Measurements from ENCODE around the gene TSPAN9.

The TSPAN9 gene

DNA sequence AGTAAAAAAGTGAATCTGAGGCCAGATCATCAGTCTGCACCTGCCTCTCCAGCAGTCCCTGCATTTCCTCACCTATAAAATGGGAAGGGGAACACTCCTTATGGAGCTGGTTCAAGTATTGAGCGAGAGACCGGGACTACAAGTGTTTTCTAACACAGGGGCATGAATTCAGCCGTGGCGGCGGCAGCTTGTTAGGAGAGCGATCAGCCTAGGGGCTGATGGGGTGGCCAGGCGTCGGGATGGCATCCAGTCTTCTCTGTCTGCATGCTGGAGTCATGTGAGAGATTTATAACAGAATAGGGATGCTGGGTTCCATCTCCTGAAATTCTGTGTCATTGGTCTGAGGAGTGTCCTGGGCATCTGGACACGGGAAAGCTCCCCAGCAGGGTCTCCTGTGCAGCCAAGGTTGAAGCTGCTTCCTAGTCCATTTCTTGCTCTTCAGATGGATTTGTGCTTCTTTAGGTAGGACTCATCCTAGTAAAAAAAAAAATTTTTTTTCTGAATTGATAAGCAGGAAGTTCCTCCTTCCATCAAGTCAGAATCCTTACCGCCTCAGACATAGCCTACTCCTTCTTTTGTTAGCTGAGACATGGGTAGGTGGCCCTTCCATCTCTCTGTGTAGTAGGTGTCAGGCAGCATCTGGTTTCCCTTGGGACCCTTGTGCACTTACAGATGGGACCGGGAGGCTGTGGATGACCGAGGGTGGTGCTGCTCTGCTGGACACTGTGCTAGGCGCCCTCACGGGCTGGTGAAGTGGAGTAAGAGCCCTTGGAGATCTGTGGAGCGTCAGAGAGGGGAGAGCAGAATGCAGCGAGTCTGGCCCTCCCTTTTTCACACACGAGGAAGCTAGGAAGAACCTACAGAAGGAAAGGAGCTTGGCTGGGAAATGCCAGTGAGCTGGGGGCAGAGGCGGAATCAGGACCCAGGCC, 146.7 kb downstream of the TSPAN9 start:
- TF ChIP-seq POLR2AphosphoS5 (IDR thresholded peaks at IDR 0.05; ENCODE audit: borderline replicate concordance, low read depth, low read length) (no peak), EZH2 (IDR thresholded peaks at IDR 0.05) (no peak), FOXP2 (optimal IDR thresholded peaks at IDR 0.05; ENCODE audit: control extremely low read depth, extremely low read length, insufficient read depth) (no peak)
- Histone ChIP-seq H3K9ac (ENCODE audit: insufficient read length) (no peak overlapping the region), H3K4me3 (no peak overlapping the region), H3K36me3 (ENCODE audit: insufficient read depth, low read length) (no peaks in the 10 kb centered on the region), H3K9me3 (ENCODE audit: low read depth, low read length) (no peaks in the 10 kb centered on the region), H3K27ac (no peak overlapping the region)
- no peak for DNase-seq (ENCODE audit: low read depth, low spot score)

- Histone ChIP-seq H3K9me3 (ENCODE audit: low read depth, low read length) (no peaks in the 10 kb centered on the region), H3K9ac (ENCODE audit: insufficient read length) (no peak overlapping the region), H3K27ac (no peak overlapping the region), H3K4me3 (no peak overlapping the region), H3K36me3 (ENCODE audit: insufficient read depth, low read length) (no peaks in the 10 kb centered on the region)
- DNase-seq (ENCODE audit: low read depth, low spot score), result no peak
- TF ChIP-seq FOXP2 (optimal IDR thresholded peaks at IDR 0.05; ENCODE audit: control extremely low read depth, extremely low read length, insufficient read depth) (no peak), POLR2AphosphoS5 (IDR thresholded peaks at IDR 0.05; ENCODE audit: borderline replicate concordance, low read depth, low read length) (no peak), EZH2 (IDR thresholded peaks at IDR 0.05) (no peak)
Observed at GRCh38 chr12:3224530-3224903, 147.3 kb downstream of the TSPAN9 start.

GRCh38 chr12:3225154-3225795, 148.1 kb downstream of the TSPAN9 start:
- Histone ChIP-seq H3K9me3 (ENCODE audit: low read depth, low read length) (no peaks in the 10 kb centered on the region), H3K27ac (no peak overlapping the region), H3K36me3 (ENCODE audit: insufficient read depth, low read length) (no peaks in the 10 kb centered on the region), H3K9ac (ENCODE audit: insufficient read length) (no peak overlapping the region), H3K4me3 (no peak overlapping the region)
- DNase-seq (ENCODE audit: low read depth, low spot score), result no peak
- TF ChIP-seq FOXP2 (optimal IDR thresholded peaks at IDR 0.05; ENCODE audit: control extremely low read depth, extremely low read length, insufficient read depth), result no peak
- no peak for TF ChIP-seq POLR2AphosphoS5 (IDR thresholded peaks at IDR 0.05; ENCODE audit: borderline replicate concordance, low read depth, low read length)
- TF ChIP-seq EZH2 (IDR thresholded peaks at IDR 0.05), result no peak

DNA sequence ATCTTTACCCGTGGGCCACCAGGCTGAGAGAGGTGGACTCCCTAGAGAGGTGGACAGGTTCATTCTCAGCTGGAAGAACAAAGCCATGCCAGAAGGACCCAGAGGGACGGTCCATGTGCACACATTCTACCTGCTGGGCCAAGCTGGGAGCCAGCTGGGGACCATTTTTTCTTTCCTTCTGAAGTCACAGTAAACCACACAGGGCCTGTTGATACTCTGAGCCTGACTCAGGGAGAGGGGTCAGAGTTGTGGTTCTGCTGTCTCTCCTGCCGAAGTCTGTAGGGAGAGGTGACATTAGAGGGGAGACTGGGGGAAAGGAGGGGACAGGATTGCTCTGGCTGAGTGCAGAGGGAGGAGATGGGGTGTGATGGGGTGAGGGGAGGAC, 148.6 kb downstream of the TSPAN9 start:
- H3K9ac ChIP-seq (ENCODE audit: insufficient read length), result no peak overlapping the region
- H3K36me3 ChIP-seq (ENCODE audit: insufficient read depth, low read length), result no peaks in the 10 kb centered on the region
- H3K27ac ChIP-seq, result no peak overlapping the region
- H3K9me3 ChIP-seq (ENCODE audit: low read depth, low read length), result no peaks in the 10 kb centered on the region
- TF ChIP-seq POLR2AphosphoS5 (IDR thresholded peaks at IDR 0.05; ENCODE audit: borderline replicate concordance, low read depth, low read length) (no peak), FOXP2 (optimal IDR thresholded peaks at IDR 0.05; ENCODE audit: control extremely low read depth, extremely low read length, insufficient read depth) (no peak), EZH2 (IDR thresholded peaks at IDR 0.05) (no peak)
- DNase-seq (ENCODE audit: low read depth, low spot score), result no peak
- no peak overlapping the region for H3K4me3 ChIP-seq

GRCh38 chr12:3226264-3226663, 149.1 kb downstream of the TSPAN9 start:
- no peaks in the 10 kb centered on the region for H3K9me3 ChIP-seq (ENCODE audit: low read depth, low read length)
- no peak overlapping the region for H3K4me3 ChIP-seq
- no peak overlapping the region for H3K9ac ChIP-seq (ENCODE audit: insufficient read length)
- H3K36me3 ChIP-seq (ENCODE audit: insufficient read depth, low read length), result no peaks in the 10 kb centered on the region
- TF ChIP-seq POLR2AphosphoS5 (IDR thresholded peaks at IDR 0.05; ENCODE audit: borderline replicate concordance, low read depth, low read length) (no peak), FOXP2 (optimal IDR thresholded peaks at IDR 0.05; ENCODE audit: control extremely low read depth, extremely low read length, insufficient read depth) (no peak), EZH2 (IDR thresholded peaks at IDR 0.05) (no peak)
- no peak for DNase-seq (ENCODE audit: low read depth, low spot score)
- H3K27ac ChIP-seq, result no peak overlapping the region

- no peak for DNase-seq (ENCODE audit: low read depth, low spot score)
- no peak overlapping the region for H3K4me3 ChIP-seq
- no peaks in the 10 kb centered on the region for H3K36me3 ChIP-seq (ENCODE audit: insufficient read depth, low read length)
- H3K27ac ChIP-seq, result no peak overlapping the region
- H3K9me3 ChIP-seq (ENCODE audit: low read depth, low read length), result no peaks in the 10 kb centered on the region
- H3K9ac ChIP-seq (ENCODE audit: insufficient read length), result no peak overlapping the region
- TF ChIP-seq EZH2 (IDR thresholded peaks at IDR 0.05), result no peak
Observed at GRCh38 chr12:3227076-3227975, 150.1 kb downstream of the TSPAN9 start.

GRCh38 chr12:3228552-3228951, 151.4 kb downstream of the TSPAN9 start:
- DNase-seq (ENCODE audit: low read depth, low spot score), result no peak
- no peak for TF ChIP-seq EZH2 (IDR thresholded peaks at IDR 0.05)
- TF ChIP-seq POLR2AphosphoS5 (IDR thresholded peaks at IDR 0.05; ENCODE audit: borderline replicate concordance, low read depth, low read length), result no peak
- no peak for TF ChIP-seq FOXP2 (optimal IDR thresholded peaks at IDR 0.05; ENCODE audit: control extremely low read depth, extremely low read length, insufficient read depth)
- no peak overlapping the region for H3K9ac ChIP-seq (ENCODE audit: insufficient read length)
- no peak overlapping the region for H3K4me3 ChIP-seq
- H3K9me3 ChIP-seq (ENCODE audit: low read depth, low read length), result no peaks in the 10 kb centered on the region
- no peaks in the 10 kb centered on the region for H3K36me3 ChIP-seq (ENCODE audit: insufficient read depth, low read length)
- H3K27ac ChIP-seq, result no peak overlapping the region

DNA sequence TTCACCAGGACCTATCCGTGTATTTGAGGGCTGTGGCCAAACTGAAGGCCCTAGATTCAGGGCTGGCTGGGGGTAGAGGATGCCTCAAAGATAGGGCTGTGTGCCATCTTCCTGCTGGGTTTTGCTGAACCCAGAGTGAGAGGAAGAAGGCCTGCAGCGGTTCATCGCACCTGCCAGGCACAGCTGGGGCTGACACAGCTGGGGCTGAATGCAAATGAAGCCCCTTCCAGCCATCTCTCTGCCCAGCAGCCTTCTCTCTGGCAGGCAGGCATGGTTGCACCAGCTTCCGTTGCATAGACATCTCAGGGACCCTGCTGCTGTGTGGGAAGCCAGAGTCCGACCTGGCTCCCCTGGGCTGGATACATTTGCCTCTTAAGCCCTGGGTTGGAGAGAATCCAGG, 152.4 kb downstream of the TSPAN9 start:
- Histone ChIP-seq H3K27ac (no peak overlapping the region), H3K36me3 (ENCODE audit: insufficient read depth, low read length) (no peaks in the 10 kb centered on the region), H3K9me3 (ENCODE audit: low read depth, low read length) (no peaks in the 10 kb centered on the region), H3K4me3 (no peak overlapping the region), H3K9ac (ENCODE audit: insufficient read length) (no peak overlapping the region)
- DNase-seq (ENCODE audit: low read depth, low spot score), result no peak
- TF ChIP-seq POLR2AphosphoS5 (IDR thresholded peaks at IDR 0.05; ENCODE audit: borderline replicate concordance, low read depth, low read length) (no peak), FOXP2 (optimal IDR thresholded peaks at IDR 0.05; ENCODE audit: control extremely low read depth, extremely low read length, insufficient read depth) (no peak), EZH2 (IDR thresholded peaks at IDR 0.05) (no peak)

Measured in SK-N-MC (cell line).